ENCODE measurements around the gene PIGV.
"Not testable (repeated sequence)": the region's sequence is repeated elsewhere in the genome, so short reads cannot be mapped to it uniquely, and the experiment has no call there.

DNA sequence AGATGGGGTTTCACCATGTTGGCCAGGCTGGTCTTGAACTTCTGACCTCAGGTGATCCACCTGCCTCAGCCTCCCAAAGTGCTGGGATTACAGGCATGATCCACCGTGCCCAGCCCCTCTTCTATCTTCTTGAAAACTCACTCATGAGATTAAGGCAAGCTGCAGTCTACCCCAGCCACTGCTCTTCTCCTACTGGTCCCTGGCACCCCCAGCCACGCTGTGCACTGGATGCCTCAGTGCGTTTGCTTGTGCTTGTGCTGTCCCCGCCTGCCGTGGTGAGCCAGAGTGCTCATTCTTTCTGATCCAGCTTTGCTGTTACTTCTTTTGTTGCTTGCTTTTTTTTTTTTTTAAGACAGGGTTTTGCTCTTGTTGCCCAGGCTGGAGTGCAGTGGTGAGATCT, 49.9 kb downstream of the PIGV start:
- TF ChIP-seq POLR2A (IDR thresholded peaks at IDR 0.05): not testable (repeated sequence)
- TF ChIP-seq, protein P1, sequence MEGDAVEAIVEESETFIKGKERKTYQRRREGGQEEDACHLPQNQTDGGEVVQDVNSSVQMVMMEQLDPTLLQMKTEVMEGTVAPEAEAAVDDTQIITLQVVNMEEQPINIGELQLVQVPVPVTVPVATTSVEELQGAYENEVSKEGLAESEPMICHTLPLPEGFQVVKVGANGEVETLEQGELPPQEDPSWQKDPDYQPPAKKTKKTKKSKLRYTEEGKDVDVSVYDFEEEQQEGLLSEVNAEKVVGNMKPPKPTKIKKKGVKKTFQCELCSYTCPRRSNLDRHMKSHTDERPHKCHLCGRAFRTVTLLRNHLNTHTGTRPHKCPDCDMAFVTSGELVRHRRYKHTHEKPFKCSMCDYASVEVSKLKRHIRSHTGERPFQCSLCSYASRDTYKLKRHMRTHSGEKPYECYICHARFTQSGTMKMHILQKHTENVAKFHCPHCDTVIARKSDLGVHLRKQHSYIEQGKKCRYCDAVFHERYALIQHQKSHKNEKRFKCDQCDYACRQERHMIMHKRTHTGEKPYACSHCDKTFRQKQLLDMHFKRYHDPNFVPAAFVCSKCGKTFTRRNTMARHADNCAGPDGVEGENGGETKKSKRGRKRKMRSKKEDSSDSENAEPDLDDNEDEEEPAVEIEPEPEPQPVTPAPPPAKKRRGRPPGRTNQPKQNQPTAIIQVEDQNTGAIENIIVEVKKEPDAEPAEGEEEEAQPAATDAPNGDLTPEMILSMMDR (IDR thresholded peaks at IDR 0.05): not testable (repeated sequence)

All from adrenal gland (tissue), 5 donors.